ENCODE results near the gene BFSP2.
"Not testable (repeated sequence)": the region's sequence is repeated elsewhere in the genome, so short reads cannot be mapped to it uniquely, and the experiment has no call there.

BFSP2 gene

GRCh38 chr3:133490468-133491351 is 90.9 kb downstream of the BFSP2 start:
- DNase-seq = no peak
- intact Hi-C loops (cut with DNase I) = no loop called here

- intact Hi-C loops (cut with DNase I) = no loop called here
- DNase-seq = no peak
Observed at GRCh38 chr3:133491481-133492059, 91.7 kb downstream of the BFSP2 start.

- intact Hi-C loops (cut with DNase I) = no loop called here
- DNase-seq = no peak
Observed at GRCh38 chr3:133492159-133492741, 92.4 kb downstream of the BFSP2 start.

- DNase-seq = no peak
Observed at GRCh38 chr3:133494469-133494868, 94.6 kb downstream of the BFSP2 start.

GRCh38 chr3:133502542-133502941 is 102.7 kb downstream of the BFSP2 start:
- intact Hi-C loops (cut with DNase I); DNase-seq: not testable (repeated sequence)

More at GRCh38 chr3:133494469-133494868, 94.6 kb downstream of the BFSP2 start:
- intact Hi-C loops (cut with DNase I) = no loop called here

GRCh38 chr3:133503409-133503808 is 103.6 kb downstream of the BFSP2 start:
- intact Hi-C loops (cut with DNase I) = no loop called here
- no peak for DNase-seq

- no peak for DNase-seq
- intact Hi-C loops (cut with DNase I) = no loop called here
Observed at GRCh38 chr3:133504736-133505135, 104.9 kb downstream of the BFSP2 start.

- DNase-seq = no peak
- intact Hi-C loops (cut with DNase I) = no loop called here
Observed at GRCh38 chr3:133505813-133506212, 106.0 kb downstream of the BFSP2 start.

- DNase-seq = peak in 2 of 42 donors; percentile 3 to 16
- intact Hi-C loops (cut with DNase I) = no loop called here
Observed at GRCh38 chr3:133506215-133506901, 106.5 kb downstream of the BFSP2 start.

- intact Hi-C loops (cut with DNase I) = no loop called here
- no peak for DNase-seq
Observed at GRCh38 chr3:133509488-133509887, 109.6 kb downstream of the BFSP2 start.

GRCh38 chr3:133512416-133513089 is 112.7 kb downstream of the BFSP2 start:
- DNase-seq = no peak
- intact Hi-C loops (cut with DNase I) = no loop called here

- DNase-seq = no peak
- intact Hi-C loops (cut with DNase I) = no loop called here
Observed at GRCh38 chr3:133514418-133514817, 114.6 kb downstream of the BFSP2 start.

- no peak for DNase-seq
- intact Hi-C loops (cut with DNase I) = no loop called here
Observed at GRCh38 chr3:133515127-133515526, 115.3 kb downstream of the BFSP2 start.

GRCh38 chr3:133520286-133520685 is 120.4 kb downstream of the BFSP2 start:
- DNase-seq = no peak
- intact Hi-C loops (cut with DNase I) = no loop called here

- intact Hi-C loops (cut with DNase I); DNase-seq: not testable (repeated sequence)
Observed at GRCh38 chr3:133520938-133521337, 121.1 kb downstream of the BFSP2 start.

GRCh38 chr3:133521946-133522345 is 122.1 kb downstream of the BFSP2 start:
- no peak for DNase-seq
- intact Hi-C loops (cut with DNase I) = no loop called here

GRCh38 chr3:133523758-133524157 is 123.9 kb downstream of the BFSP2 start:
- intact Hi-C loops (cut with DNase I); DNase-seq: not testable (repeated sequence)
